Fibroblast of pulmonary artery (primary cell): ENCODE data around the gene NDST1.
A peak's percentile ranks its signal among the peaks of the same experiment; 100 is the strongest.

ENCODE experiments used
- DNase-seq: peaks from one replicate; pipeline ENCODE4 v3.0.0-alpha.2; 2010; ENCODE audit warnings: low read depth
- H3K4me3 ChIP-seq: replicated peaks from 2 replicates; pipeline ENCODE4 v1.5.1; 2011; ENCODE audit warnings: low read depth, mild to moderate bottlenecking, control low read depth, low read length, moderate library complexity
- CTCF ChIP-seq: IDR thresholded peaks from 2 replicates; pipeline ENCODE4 v1.5.1; 2011; ENCODE audit warnings: mild to moderate bottlenecking, control low read depth, low read length, inconsistent platforms; ENCODE audit errors: missing control alignments

The NDST1 gene

GRCh38 chr5:150593593-150593992, 85.7 kb downstream of the NDST1 start:
- TF ChIP-seq CTCF, result no peak
- DNase-seq, result peak; percentile 45
- H3K4me3 ChIP-seq, result no peak overlapping the region

GRCh38 chr5:150593996-150594395, 86.1 kb downstream of the NDST1 start:
- no peak for TF ChIP-seq CTCF
- no peak for DNase-seq
- H3K4me3 ChIP-seq, result no peak overlapping the region

- peak; percentile 95 for DNase-seq
- no peak overlapping the region for H3K4me3 ChIP-seq
- no peak for TF ChIP-seq CTCF
These were observed 87.6 kb downstream of the NDST1 start for GRCh38 chr5:150595466-150596031.

- peak; percentile 46 for DNase-seq
- H3K4me3 ChIP-seq, result no peak overlapping the region
- TF ChIP-seq CTCF, result no peak
These were observed 88.4 kb downstream of the NDST1 start for GRCh38 chr5:150596313-150596712.

GRCh38 chr5:150596826-150597225, 88.9 kb downstream of the NDST1 start:
- no peak overlapping the region for H3K4me3 ChIP-seq
- no peak for TF ChIP-seq CTCF
- no peak for DNase-seq

- no peak overlapping the region for H3K4me3 ChIP-seq
- no peak for DNase-seq
- no peak for TF ChIP-seq CTCF
These were observed 90.1 kb downstream of the NDST1 start for GRCh38 chr5:150598006-150598405.

GRCh38 chr5:150598821-150599273, 90.9 kb downstream of the NDST1 start:
- no peak overlapping the region for H3K4me3 ChIP-seq
- DNase-seq, result no peak
- TF ChIP-seq CTCF, result no peak
